ENCODE measurements around the gene AP3S2. TPM values are rescaled to one million over a fixed set of nuclear protein-coding genes. Genes with fewer than 3 reads are reported as not detected.

AP3S2 gene
- total and polyA plus RNA-seq, 2 of the 8 experiments (the other 6 are each of a cell fraction or from before 2014, with no cell fraction given) = 19.2 to 45.4 TPM

DNA sequence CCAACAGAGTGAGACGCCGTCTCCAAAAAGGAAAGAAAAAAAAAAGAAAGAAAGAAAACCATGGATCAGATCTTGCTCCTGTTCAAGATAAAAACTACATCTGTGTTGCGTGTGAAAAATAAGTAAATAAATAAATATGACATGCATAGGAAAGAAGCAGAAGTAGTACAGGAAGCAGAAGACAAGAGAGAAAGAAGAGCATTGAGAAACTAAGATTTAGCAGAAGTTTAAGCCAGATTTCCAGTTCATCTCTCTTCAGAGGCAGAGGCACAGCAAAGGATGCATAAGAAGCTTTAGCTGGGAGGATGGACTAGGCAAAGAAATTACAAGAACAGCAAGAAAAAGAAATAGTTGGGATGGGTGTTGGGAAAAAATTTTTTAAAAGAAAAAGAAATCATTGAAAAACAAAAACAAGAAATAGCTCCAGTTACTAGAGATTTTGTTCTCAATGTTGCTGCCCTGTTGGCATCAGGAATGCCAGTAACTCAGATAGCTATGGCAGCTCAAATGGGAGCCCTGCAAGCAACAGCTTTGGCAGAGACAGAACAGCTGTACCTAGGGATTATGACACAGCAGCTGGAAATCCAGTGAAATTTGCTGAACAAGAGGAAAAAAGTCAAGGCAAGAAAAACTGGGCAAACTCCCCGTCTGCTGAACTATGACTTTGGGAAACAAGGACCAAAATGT is 17.3 kb downstream of the AP3S2 start (continued):
- TF ChIP-seq, protein P1, sequence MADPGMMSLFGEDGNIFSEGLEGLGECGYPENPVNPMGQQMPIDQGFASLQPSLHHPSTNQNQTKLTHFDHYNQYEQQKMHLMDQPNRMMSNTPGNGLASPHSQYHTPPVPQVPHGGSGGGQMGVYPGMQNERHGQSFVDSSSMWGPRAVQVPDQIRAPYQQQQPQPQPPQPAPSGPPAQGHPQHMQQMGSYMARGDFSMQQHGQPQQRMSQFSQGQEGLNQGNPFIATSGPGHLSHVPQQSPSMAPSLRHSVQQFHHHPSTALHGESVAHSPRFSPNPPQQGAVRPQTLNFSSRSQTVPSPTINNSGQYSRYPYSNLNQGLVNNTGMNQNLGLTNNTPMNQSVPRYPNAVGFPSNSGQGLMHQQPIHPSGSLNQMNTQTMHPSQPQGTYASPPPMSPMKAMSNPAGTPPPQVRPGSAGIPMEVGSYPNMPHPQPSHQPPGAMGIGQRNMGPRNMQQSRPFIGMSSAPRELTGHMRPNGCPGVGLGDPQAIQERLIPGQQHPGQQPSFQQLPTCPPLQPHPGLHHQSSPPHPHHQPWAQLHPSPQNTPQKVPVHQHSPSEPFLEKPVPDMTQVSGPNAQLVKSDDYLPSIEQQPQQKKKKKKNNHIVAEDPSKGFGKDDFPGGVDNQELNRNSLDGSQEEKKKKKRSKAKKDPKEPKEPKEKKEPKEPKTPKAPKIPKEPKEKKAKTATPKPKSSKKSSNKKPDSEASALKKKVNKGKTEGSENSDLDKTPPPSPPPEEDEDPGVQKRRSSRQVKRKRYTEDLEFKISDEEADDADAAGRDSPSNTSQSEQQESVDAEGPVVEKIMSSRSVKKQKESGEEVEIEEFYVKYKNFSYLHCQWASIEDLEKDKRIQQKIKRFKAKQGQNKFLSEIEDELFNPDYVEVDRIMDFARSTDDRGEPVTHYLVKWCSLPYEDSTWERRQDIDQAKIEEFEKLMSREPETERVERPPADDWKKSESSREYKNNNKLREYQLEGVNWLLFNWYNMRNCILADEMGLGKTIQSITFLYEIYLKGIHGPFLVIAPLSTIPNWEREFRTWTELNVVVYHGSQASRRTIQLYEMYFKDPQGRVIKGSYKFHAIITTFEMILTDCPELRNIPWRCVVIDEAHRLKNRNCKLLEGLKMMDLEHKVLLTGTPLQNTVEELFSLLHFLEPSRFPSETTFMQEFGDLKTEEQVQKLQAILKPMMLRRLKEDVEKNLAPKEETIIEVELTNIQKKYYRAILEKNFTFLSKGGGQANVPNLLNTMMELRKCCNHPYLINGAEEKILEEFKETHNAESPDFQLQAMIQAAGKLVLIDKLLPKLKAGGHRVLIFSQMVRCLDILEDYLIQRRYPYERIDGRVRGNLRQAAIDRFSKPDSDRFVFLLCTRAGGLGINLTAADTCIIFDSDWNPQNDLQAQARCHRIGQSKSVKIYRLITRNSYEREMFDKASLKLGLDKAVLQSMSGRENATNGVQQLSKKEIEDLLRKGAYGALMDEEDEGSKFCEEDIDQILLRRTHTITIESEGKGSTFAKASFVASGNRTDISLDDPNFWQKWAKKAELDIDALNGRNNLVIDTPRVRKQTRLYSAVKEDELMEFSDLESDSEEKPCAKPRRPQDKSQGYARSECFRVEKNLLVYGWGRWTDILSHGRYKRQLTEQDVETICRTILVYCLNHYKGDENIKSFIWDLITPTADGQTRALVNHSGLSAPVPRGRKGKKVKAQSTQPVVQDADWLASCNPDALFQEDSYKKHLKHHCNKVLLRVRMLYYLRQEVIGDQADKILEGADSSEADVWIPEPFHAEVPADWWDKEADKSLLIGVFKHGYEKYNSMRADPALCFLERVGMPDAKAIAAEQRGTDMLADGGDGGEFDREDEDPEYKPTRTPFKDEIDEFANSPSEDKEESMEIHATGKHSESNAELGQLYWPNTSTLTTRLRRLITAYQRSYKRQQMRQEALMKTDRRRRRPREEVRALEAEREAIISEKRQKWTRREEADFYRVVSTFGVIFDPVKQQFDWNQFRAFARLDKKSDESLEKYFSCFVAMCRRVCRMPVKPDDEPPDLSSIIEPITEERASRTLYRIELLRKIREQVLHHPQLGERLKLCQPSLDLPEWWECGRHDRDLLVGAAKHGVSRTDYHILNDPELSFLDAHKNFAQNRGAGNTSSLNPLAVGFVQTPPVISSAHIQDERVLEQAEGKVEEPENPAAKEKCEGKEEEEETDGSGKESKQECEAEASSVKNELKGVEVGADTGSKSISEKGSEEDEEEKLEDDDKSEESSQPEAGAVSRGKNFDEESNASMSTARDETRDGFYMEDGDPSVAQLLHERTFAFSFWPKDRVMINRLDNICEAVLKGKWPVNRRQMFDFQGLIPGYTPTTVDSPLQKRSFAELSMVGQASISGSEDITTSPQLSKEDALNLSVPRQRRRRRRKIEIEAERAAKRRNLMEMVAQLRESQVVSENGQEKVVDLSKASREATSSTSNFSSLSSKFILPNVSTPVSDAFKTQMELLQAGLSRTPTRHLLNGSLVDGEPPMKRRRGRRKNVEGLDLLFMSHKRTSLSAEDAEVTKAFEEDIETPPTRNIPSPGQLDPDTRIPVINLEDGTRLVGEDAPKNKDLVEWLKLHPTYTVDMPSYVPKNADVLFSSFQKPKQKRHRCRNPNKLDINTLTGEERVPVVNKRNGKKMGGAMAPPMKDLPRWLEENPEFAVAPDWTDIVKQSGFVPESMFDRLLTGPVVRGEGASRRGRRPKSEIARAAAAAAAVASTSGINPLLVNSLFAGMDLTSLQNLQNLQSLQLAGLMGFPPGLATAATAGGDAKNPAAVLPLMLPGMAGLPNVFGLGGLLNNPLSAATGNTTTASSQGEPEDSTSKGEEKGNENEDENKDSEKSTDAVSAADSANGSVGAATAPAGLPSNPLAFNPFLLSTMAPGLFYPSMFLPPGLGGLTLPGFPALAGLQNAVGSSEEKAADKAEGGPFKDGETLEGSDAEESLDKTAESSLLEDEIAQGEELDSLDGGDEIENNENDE (IDR thresholded peaks at IDR 0.05; ENCODE audit: insufficient replicate concordance, low read length) = no peak
- TF ChIP-seq GTF2F1 (IDR thresholded peaks at IDR 0.05; ENCODE audit: borderline replicate concordance, low read depth, low read length) (no peak), BRCA1 (IDR thresholded peaks at IDR 0.05; ENCODE audit: low read depth, low read length) (no peak), HDAC6 (IDR thresholded peaks at IDR 0.05; ENCODE audit: low read depth, low read length) (no peak), ATF2 (IDR thresholded peaks at IDR 0.05; ENCODE audit: low read length) (no peak), RNF2 (IDR thresholded peaks at IDR 0.05; ENCODE audit: borderline replicate concordance, low read depth, low read length, missing control alignments, poor library complexity, severe bottlenecking) (no peak), TCF12 (IDR thresholded peaks at IDR 0.05; ENCODE audit: low read depth, low read length) (no peak), SAP30 (IDR thresholded peaks at IDR 0.05; ENCODE audit: insufficient read depth, insufficient replicate concordance, low read length) (no peak)
